Osteocyte (in vitro differentiated cells): ENCODE results near the gene ARL10. TPM values are rescaled to one million over a fixed set of nuclear protein-coding genes. Genes with fewer than 3 reads are reported as not detected.

Source experiments
- DNase-seq: peaks from one replicate; pipeline ENCODE4 v3.0.0; 2021; ENCODE audit warnings: mixed read lengths; ENCODE audit not compliant: unreplicated experiment; ENCODE audit errors: extremely low spot score
- H3K27ac Mint-ChIP-seq: one replicate; pipeline ENCODE4 v1.8.0; 2021; ENCODE audit warnings: mild to moderate bottlenecking, mixed read lengths; ENCODE audit not compliant: unreplicated experiment
- H3K27me3 Mint-ChIP-seq: one replicate; pipeline ENCODE4 v1.8.0; 2021; ENCODE audit warnings: mixed read lengths; ENCODE audit not compliant: unreplicated experiment
- H3K36me3 Mint-ChIP-seq: one replicate; pipeline ENCODE4 v1.8.0; 2021; ENCODE audit warnings: mixed read lengths; ENCODE audit not compliant: unreplicated experiment
- H3K4me1 Mint-ChIP-seq: one replicate; pipeline ENCODE4 v1.8.0; 2021; ENCODE audit warnings: mixed read lengths; ENCODE audit not compliant: unreplicated experiment
- H3K4me3 Mint-ChIP-seq: one replicate; pipeline ENCODE4 v1.8.0; 2021; ENCODE audit warnings: mild to moderate bottlenecking, moderate library complexity, mixed read lengths; ENCODE audit not compliant: unreplicated experiment
- H3K9me3 Mint-ChIP-seq: one replicate; pipeline ENCODE4 v1.8.0; 2021; ENCODE audit warnings: mixed read lengths; ENCODE audit not compliant: unreplicated experiment
- total RNA-seq: library from RNA; stranded (reverse); gene quantifications from 2 replicates; pipeline ENCODE4 v1.2.1, GENCODE V29; 2021
- TF ChIP-seq, protein P1 (sequence below): fragments of 200-600 bp; sonication (generic); IDR thresholded peaks from 2 replicates; pipeline ENCODE4 v1.5.0; 2021; ENCODE audit warnings: antibody characterized with exemption, mild to moderate bottlenecking, moderate library complexity

ARL10 gene
- total RNA-seq, 1 donor from 2014 or later, result 25.9 TPM

DNA sequence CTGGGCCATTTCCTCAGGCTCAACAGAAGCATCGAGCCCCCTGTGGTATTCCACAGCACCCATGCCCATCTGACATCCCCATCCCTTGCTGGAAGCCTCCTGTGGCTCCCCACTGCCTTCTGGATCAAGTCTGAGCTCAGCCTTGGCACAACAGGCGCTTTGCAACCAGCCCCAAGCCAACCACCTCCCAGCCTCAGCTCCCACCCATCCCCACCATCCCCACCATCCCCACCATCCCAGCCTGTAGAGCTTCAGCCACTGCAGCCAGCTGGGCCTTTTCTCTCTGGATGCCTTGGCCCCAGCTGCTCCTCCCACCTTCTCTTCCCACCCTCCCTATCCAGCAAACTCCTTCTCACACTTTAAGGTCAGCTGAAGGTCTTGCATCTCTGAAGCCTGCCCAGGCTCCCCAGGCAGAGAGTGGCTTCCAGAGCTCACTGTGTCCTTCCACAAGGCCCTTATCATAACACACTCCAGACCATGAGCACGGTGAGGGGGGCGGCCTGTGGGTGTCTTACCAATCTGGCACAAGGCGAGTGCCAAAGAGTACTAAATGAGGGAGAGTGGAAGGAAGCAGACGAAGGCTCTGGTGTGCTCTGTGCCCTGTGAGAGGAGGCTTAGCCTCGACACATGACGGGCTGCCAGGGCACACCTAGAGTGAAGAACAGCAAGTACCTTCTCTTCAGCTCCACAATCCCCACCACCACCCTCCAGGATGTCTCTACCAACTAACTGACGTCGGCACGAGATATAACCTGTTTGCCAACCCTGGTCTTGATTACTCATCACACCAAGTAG, 29.8 kb downstream of the ARL10 start:
- H3K36me3 Mint-ChIP-seq, result peaks cover 15% of the 10 kb centered on the region
- H3K27me3 Mint-ChIP-seq, result no peaks in the 10 kb centered on the region
- TF ChIP-seq, protein P1, sequence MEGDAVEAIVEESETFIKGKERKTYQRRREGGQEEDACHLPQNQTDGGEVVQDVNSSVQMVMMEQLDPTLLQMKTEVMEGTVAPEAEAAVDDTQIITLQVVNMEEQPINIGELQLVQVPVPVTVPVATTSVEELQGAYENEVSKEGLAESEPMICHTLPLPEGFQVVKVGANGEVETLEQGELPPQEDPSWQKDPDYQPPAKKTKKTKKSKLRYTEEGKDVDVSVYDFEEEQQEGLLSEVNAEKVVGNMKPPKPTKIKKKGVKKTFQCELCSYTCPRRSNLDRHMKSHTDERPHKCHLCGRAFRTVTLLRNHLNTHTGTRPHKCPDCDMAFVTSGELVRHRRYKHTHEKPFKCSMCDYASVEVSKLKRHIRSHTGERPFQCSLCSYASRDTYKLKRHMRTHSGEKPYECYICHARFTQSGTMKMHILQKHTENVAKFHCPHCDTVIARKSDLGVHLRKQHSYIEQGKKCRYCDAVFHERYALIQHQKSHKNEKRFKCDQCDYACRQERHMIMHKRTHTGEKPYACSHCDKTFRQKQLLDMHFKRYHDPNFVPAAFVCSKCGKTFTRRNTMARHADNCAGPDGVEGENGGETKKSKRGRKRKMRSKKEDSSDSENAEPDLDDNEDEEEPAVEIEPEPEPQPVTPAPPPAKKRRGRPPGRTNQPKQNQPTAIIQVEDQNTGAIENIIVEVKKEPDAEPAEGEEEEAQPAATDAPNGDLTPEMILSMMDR, result no peak
- no peaks in the 10 kb centered on the region for H3K9me3 Mint-ChIP-seq
- no peak for DNase-seq
- peaks cover 1% of the 10 kb centered on the region for H3K4me1 Mint-ChIP-seq
- H3K4me3 Mint-ChIP-seq, result no peak overlapping the region
- no peak overlapping the region for H3K27ac Mint-ChIP-seq

DNA sequence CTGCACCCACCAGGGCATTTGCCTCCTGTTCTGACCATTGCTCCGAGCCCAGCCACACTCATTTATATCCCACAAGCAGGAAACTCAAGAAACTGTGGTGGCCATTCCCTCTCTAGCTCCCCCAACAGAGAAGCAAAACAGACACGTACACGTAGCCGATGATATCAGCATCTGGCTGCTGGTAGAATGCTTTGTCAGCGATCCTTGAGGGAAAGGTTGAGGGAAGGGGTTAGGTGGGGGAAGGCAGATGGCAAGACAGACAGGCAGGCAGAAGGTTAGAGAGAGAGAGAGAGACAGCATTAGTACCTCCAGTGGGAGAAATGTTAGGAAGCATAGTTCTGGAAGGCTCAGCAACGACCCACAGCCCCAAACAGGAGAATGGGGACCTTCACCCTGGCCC, 31.0 kb downstream of the ARL10 start:
- H3K9me3 Mint-ChIP-seq, result no peaks in the 10 kb centered on the region
- TF ChIP-seq, protein P1, result no peak
- no peak for DNase-seq
- H3K27me3 Mint-ChIP-seq, result no peaks in the 10 kb centered on the region
- peaks cover 15% of the 10 kb centered on the region for H3K36me3 Mint-ChIP-seq
- H3K27ac Mint-ChIP-seq, result no peak overlapping the region
- H3K4me1 Mint-ChIP-seq, result peaks cover 10% of the 10 kb centered on the region
- H3K4me3 Mint-ChIP-seq, result no peak overlapping the region

DNA sequence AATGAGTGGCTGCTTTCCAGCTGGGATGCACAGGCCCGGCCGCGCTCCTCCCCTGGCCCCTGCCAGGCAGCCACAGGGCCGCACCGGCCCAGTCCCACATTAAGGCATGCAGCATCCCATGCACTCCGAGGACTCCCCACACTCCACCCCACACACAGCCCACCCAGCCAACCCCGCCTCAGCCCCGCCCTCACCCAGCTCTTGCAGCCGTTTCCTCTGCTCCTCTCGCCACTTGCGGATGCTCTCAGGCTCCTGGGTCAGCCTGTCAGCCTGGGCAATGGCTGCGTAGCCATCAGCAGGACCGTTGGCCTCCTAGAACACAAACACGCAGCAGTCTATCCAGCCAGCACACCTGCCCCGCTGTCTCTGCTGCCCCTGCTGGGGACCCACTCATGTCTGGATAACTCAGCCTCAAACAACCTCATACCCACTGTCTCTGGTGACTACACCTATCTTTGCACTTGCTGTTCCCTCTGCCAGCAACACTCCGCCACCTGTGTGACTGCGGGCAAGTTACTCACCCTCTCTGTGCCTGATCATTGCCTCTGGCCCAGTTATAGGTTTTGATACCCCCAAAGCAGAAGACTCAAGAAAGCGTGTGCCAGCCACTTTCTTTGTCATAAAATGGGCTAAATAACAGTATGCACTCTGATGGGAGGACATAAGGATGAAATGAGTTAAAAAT, 32.6 kb downstream of the ARL10 start:
- H3K27ac Mint-ChIP-seq, result no peak overlapping the region

DNA sequence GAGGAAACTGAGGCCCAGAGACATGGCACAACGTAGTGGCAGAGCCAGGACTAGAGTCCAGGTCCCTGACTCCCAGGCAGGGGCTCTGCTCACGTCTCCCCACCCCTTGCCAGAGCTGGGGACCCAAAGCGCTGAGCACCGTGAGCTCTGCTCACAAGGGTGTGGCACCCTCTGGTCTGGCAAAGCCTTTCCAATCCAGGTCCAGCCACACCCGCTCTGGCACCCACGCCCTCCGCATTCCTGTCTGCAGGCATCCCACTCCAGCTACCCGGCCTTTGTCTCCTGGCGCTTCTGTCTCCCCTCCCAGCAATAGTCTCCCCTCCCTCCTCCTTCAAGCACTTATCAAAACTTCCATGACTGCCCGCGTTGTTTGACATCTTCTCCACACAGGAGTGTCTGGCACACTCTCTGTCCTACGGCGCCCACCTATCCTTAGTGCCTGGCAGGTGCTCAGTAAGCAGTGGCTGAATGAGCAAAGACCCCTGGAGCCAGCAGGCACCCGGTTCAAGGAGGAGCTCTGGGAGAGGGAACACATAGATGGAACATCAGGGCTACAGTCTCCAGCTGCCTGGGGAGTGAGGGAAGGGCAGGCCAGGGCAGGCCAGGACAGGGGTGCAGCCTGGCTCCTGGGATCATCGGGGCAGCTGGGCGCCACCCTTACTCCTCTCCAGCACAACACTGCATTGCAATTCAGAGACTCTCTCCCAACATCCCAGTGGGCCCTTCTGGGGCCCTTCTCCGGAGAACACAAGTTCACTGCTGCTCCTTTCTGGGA, 35.3 kb downstream of the ARL10 start:
- TF ChIP-seq, protein P1, result no peak
- Mint-ChIP-seq H3K27me3 (no peaks in the 10 kb centered on the region), H3K36me3 (peaks cover 12% of the 10 kb centered on the region), H3K4me3 (no peak overlapping the region), H3K9me3 (no peaks in the 10 kb centered on the region), H3K4me1 (peaks cover 17% of the 10 kb centered on the region), H3K27ac (peak overlapping the region; percentile 23)
- DNase-seq, result no peak

More for the DNA sequence above, 32.6 kb downstream of the ARL10 start:
- H3K4me1 Mint-ChIP-seq, result peaks cover 17% of the 10 kb centered on the region
- peaks cover 8% of the 10 kb centered on the region for H3K36me3 Mint-ChIP-seq
- no peak for DNase-seq
- H3K27me3 Mint-ChIP-seq, result no peaks in the 10 kb centered on the region
- TF ChIP-seq, protein P1, result no peak
- no peak overlapping the region for H3K4me3 Mint-ChIP-seq
- no peaks in the 10 kb centered on the region for H3K9me3 Mint-ChIP-seq
